Measurements from ENCODE around the gene STK17A. TPM values are rescaled to one million over a fixed set of nuclear protein-coding genes. Genes with fewer than 3 reads are reported as not detected.
A peak's percentile ranks its signal among the peaks of the same experiment; 100 is the strongest.

The STK17A gene
- 10 to 100 TPM; 53.2 to 53.8 TPM for total RNA-seq

GRCh38 chr7:43582503-43583423 lies at the start of gene STK17A:
Gene STK17A, plus strand, starts transcription at chr7:43583108. Its CDS starts 136 bp downstream, at chr7:43583244.
- Mint-ChIP-seq H3K27ac (peak within 1 kb of the TSS; percentile 96), H3K4me1 (peaks cover 27% of the 10 kb centered on the region), H3K27me3 (peaks cover 8% of the 10 kb centered on the region), H3K36me3 (peaks cover 10% of the 10 kb centered on the region), H3K9me3 (no peaks in the 10 kb centered on the region), H3K4me3 (peak within 1 kb of the TSS; percentile 92)
- DNase-seq, result peak; percentile 95

DNA sequence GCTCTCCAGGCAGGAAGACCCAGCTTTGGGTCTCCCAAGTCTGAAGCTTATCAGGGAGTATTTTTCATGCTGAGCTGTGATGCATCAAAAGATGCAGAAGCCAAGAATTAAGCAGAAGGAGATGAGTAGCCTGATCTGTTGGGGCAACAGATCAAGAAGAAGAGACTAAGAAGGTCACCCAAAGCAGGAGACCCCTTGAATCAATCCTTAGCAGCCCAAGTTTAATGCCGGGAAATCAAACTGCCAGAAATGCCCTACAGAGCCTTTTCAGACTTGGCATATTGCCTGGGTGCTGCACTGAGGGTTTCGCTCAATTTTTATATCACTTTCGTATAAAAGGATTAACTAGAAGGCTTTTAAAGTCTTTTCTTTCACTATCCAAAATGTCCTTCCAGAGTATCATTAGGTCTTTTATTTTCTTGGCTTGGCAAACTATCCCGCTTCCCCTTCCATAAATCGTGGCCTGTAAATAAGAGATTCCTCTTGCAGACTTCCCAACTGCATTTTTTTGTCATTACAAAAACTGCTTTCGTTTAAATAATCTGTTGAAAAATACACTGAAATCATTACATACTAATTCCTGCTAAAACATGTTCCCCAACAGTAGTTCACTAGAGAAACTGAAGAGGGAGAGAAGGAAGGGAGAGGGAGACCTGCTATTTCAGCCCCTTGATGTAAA lies 49.0 kb upstream of the STK17A start:
- Mint-ChIP-seq H3K4me3 (no peak overlapping the region), H3K9me3 (no peaks in the 10 kb centered on the region), H3K36me3 (no peaks in the 10 kb centered on the region), H3K27me3 (no peaks in the 10 kb centered on the region), H3K27ac (no peak overlapping the region), H3K4me1 (no peaks in the 10 kb centered on the region)
- DNase-seq, result no peak

DNA sequence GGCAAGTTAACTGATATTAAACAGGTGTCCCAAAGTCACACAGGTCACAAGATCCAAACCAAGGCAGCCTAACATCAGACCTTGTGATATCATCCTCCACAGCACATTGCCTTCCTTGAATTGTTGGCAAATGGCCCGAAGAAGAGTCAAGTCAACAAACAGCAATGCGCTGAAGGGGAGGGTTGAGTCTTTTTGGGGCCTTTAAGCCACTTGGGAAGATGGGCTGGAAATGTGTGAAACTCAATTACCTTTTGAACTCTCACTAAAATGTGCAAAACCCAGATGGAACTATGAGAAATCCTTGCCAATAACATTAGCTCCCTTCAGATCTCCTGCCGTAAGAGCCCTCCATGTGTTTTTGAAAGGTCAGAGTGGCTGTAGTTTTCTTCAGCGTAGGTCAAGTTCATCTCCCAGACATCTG lies 47.9 kb upstream of the STK17A start:
- DNase-seq, result no peak
- H3K4me3 Mint-ChIP-seq, result no peak overlapping the region
- no peaks in the 10 kb centered on the region for H3K4me1 Mint-ChIP-seq
- no peaks in the 10 kb centered on the region for H3K27me3 Mint-ChIP-seq
- no peak overlapping the region for H3K27ac Mint-ChIP-seq
- H3K9me3 Mint-ChIP-seq, result no peaks in the 10 kb centered on the region
- H3K36me3 Mint-ChIP-seq, result no peaks in the 10 kb centered on the region

DNA sequence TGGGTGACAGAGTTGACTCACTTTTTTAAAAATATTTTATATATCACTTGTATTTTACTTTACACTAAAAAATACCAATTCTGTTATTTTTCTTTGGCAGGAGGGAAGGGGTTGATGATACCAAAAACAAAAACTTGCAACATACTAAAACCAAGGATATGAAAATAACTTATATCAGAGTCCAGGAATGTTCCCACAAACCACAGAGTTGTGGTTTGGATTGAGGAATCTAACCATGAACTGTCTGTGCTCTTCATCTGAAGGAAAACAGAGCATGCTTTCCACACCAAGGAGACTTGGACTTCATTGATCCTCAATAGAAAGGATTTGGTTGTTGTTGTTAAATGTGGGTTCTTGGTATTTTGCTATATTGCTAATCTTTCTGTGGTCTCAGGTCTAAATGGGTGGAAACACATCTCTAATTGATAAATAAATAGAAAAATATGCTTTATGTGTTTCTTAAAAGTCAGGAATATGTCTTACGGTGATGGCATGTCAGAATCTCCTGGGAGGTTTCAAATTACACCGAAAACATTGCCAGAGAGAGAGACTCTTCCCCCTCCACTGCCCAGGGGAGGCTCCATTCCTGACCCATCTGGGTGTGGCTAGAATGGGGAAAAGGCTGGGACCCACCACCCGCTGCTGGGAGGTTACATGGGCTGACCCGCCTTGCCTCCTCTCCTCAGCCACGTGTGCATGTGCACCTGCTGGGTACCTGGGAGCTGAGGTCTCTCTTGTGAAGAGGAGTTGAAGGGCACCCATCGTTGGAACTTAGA lies 46.9 kb upstream of the STK17A start:
- no peak overlapping the region for H3K27ac Mint-ChIP-seq
- H3K36me3 Mint-ChIP-seq, result no peaks in the 10 kb centered on the region
- no peaks in the 10 kb centered on the region for H3K4me1 Mint-ChIP-seq
- no peak overlapping the region for H3K4me3 Mint-ChIP-seq
- DNase-seq, result no peak
- H3K9me3 Mint-ChIP-seq, result no peaks in the 10 kb centered on the region
- H3K27me3 Mint-ChIP-seq, result no peaks in the 10 kb centered on the region

DNA sequence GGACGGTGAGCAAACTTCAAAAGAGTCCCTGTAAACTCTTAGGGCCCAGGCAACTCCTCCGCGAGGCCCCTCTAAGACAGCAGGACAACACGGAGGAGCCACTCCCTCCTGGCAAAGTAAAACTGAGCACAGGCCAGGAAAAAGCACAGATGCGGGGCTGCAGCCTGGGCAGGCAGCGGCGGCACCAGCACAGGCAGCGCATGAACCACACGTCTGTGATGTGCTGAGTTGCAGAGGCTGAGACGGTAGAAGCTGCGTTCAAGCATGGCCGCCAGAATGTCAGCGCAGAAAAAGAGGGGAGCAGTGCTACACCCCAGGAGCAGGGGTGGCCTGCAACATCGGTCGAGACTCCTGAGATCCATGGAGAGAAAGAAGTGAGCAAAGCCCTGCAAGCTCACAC lies 46.1 kb upstream of the STK17A start:
- Mint-ChIP-seq H3K4me3 (no peak overlapping the region), H3K36me3 (no peaks in the 10 kb centered on the region), H3K27me3 (no peaks in the 10 kb centered on the region), H3K27ac (no peak overlapping the region), H3K4me1 (no peaks in the 10 kb centered on the region), H3K9me3 (no peaks in the 10 kb centered on the region)
- no peak for DNase-seq

DNA sequence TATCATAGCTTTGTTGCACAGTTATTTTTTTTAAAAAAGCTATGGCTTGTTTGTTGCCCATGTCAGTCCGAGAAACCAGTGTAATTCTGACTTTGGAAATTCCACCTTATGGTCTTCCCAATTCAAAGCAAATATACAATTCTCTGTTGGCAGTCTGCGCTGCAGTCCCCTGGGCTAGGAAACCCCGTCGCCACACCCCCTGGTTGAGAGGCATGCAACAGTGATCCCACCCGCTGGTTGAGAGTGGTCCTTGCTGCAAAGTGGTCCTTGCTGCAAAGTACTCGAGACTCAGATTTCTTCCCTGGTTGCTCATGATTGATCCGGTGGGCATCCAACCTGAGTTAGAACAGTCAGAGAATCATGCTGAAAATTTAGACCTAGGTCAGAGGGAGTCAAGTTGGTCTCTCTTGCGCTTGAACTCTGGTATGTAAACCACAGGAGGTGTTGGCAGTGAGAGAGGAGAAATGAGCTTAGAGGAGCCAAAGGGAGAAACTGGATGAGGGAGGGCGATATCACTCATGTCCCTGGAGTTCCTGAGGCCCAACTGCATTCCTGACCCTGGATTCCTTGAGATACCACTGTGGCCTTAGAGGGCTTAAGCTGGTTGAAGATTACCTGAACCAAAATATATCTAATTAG lies 45.0 kb upstream of the STK17A start:
- Mint-ChIP-seq H3K36me3 (no peaks in the 10 kb centered on the region), H3K27ac (no peak overlapping the region), H3K9me3 (no peaks in the 10 kb centered on the region), H3K27me3 (peaks cover 4% of the 10 kb centered on the region), H3K4me1 (peaks cover 2% of the 10 kb centered on the region), H3K4me3 (no peak overlapping the region)
- no peak for DNase-seq

GRCh38 chr7:43538404-43538771 lies 44.5 kb upstream of the STK17A start:
- peaks cover 2% of the 10 kb centered on the region for H3K4me1 Mint-ChIP-seq
- no peaks in the 10 kb centered on the region for H3K36me3 Mint-ChIP-seq
- H3K27me3 Mint-ChIP-seq, result peaks cover 7% of the 10 kb centered on the region
- no peaks in the 10 kb centered on the region for H3K9me3 Mint-ChIP-seq
- H3K27ac Mint-ChIP-seq, result no peak overlapping the region
- no peak for DNase-seq
- no peak overlapping the region for H3K4me3 Mint-ChIP-seq

- Mint-ChIP-seq H3K4me3 (no peak overlapping the region), H3K36me3 (no peaks in the 10 kb centered on the region)
Measured at GRCh38 chr7:43540471-43540870, 42.4 kb upstream of the STK17A start.

GRCh38 chr7:43542716-43543115 lies 40.2 kb upstream of the STK17A start:
- Mint-ChIP-seq H3K9me3 (peaks cover 5% of the 10 kb centered on the region), H3K36me3 (no peaks in the 10 kb centered on the region), H3K27ac (no peak overlapping the region), H3K4me3 (no peak overlapping the region), H3K27me3 (peaks cover 21% of the 10 kb centered on the region), H3K4me1 (peaks cover 2% of the 10 kb centered on the region)
- no peak for DNase-seq

More at GRCh38 chr7:43540471-43540870, 42.4 kb upstream of the STK17A start:
- Mint-ChIP-seq H3K9me3 (no peaks in the 10 kb centered on the region), H3K27ac (no peak overlapping the region), H3K27me3 (peaks cover 10% of the 10 kb centered on the region), H3K4me1 (peaks cover 2% of the 10 kb centered on the region)
- no peak for DNase-seq

GRCh38 chr7:43546231-43546630 lies 36.7 kb upstream of the STK17A start:
- no peaks in the 10 kb centered on the region for H3K36me3 Mint-ChIP-seq
- H3K4me1 Mint-ChIP-seq, result peaks cover 2% of the 10 kb centered on the region
- H3K4me3 Mint-ChIP-seq, result no peak overlapping the region
- DNase-seq, result no peak
- peaks cover 21% of the 10 kb centered on the region for H3K27me3 Mint-ChIP-seq
- H3K9me3 Mint-ChIP-seq, result peaks cover 5% of the 10 kb centered on the region
- H3K27ac Mint-ChIP-seq, result no peak overlapping the region

DNA sequence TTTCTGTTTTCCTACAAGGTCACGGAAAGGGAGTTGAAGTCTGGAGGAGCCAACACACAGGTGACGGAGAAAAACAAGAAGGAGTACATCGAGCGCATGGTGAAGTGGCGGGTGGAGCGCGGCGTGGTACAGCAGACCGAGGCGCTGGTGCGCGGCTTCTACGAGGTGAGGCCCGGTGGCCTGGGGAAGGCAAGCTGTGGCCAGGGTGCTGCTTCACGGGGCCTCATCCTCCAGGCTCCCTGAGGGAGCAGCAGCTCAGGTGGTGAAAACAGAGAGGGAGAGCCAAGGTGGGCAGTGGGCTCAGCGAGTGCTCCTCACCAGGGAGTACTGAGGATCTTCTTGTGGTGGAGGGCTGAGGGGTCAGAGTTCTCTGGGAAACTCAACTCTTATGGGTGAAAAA lies 32.5 kb upstream of the STK17A start:
- DNase-seq, result no peak
- Mint-ChIP-seq H3K27me3 (peaks cover 12% of the 10 kb centered on the region), H3K4me3 (no peak overlapping the region), H3K9me3 (peaks cover 5% of the 10 kb centered on the region), H3K4me1 (peaks cover 18% of the 10 kb centered on the region), H3K27ac (no peak overlapping the region), H3K36me3 (no peaks in the 10 kb centered on the region)

GRCh38 chr7:43552122-43552521 lies 30.8 kb upstream of the STK17A start:
- no peaks in the 10 kb centered on the region for H3K36me3 Mint-ChIP-seq
- H3K4me1 Mint-ChIP-seq, result peaks cover 18% of the 10 kb centered on the region
- H3K27ac Mint-ChIP-seq, result no peak overlapping the region
- no peak for DNase-seq
- H3K9me3 Mint-ChIP-seq, result peaks cover 2% of the 10 kb centered on the region
- H3K27me3 Mint-ChIP-seq, result peaks cover under 1% of the 10 kb centered on the region
- H3K4me3 Mint-ChIP-seq, result no peak overlapping the region

GRCh38 chr7:43553999-43554398 lies 28.9 kb upstream of the STK17A start:
- Mint-ChIP-seq H3K4me1 (peaks cover 18% of the 10 kb centered on the region), H3K4me3 (no peak overlapping the region), H3K27ac (peak overlapping the region; percentile 17), H3K27me3 (no peaks in the 10 kb centered on the region), H3K9me3 (no peaks in the 10 kb centered on the region), H3K36me3 (no peaks in the 10 kb centered on the region)
- DNase-seq, result no peak

DNA sequence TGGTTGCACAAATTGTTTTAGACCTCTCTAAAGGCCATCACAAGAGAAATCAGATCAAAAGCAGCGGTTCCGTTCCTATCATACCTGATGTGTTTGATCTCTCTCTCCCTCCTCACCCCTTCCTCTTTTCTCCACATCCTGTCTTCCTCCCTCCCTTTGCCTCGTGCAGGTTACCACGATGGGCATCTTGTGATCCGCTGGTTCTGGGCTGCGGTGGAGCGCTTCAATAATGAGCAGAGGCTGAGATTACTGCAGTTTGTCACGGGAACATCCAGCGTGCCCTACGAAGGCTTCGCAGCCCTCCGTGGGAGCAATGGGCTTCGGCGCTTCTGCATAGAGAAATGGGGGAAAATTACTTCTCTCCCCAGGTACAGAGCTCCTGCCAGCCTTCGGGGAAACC lies 28.5 kb upstream of the STK17A start:
- no peaks in the 10 kb centered on the region for H3K27me3 Mint-ChIP-seq
- DNase-seq, result no peak
- H3K36me3 Mint-ChIP-seq, result no peaks in the 10 kb centered on the region
- H3K9me3 Mint-ChIP-seq, result no peaks in the 10 kb centered on the region
- peak overlapping the region; percentile 17 for H3K27ac Mint-ChIP-seq
- peaks cover 18% of the 10 kb centered on the region for H3K4me1 Mint-ChIP-seq
- H3K4me3 Mint-ChIP-seq, result no peak overlapping the region
